Neural crest cell (in vitro differentiated cells): ENCODE results near the gene SAG. TPM values are rescaled to one million over a fixed set of nuclear protein-coding genes. Genes with fewer than 3 reads are reported as not detected.

Source experiments
- DNase-seq: peaks from one replicate; pipeline ENCODE4 v3.0.0; 2021; ENCODE audit warnings: low read depth, mixed read lengths, low spot score
- H3K27ac Mint-ChIP-seq: one replicate; pipeline ENCODE4 v1.8.0; 2021; ENCODE audit warnings: mild to moderate bottlenecking, mixed read lengths; ENCODE audit not compliant: unreplicated experiment
- H3K27me3 Mint-ChIP-seq: 2 replicates; pipeline ENCODE4 v1.8.0; 2021; ENCODE audit warnings: low read depth, mild to moderate bottlenecking, mixed read lengths
- H3K36me3 Mint-ChIP-seq: 2 replicates; pipeline ENCODE4 v1.8.0; 2021; ENCODE audit warnings: low read depth, mild to moderate bottlenecking, mixed read lengths
- H3K4me1 Mint-ChIP-seq: 2 replicates; pipeline ENCODE4 v1.8.0; 2021; ENCODE audit warnings: mixed read lengths
- H3K4me3 Mint-ChIP-seq: one replicate; pipeline ENCODE4 v1.8.0; 2021; ENCODE audit warnings: mild to moderate bottlenecking, mixed read lengths
- H3K9me3 Mint-ChIP-seq: 2 replicates; pipeline ENCODE4 v1.8.0; 2021; ENCODE audit warnings: mixed read lengths
- CTCF ChIP-seq: fragments of 200-600 bp; sonication (generic); conservative IDR thresholded peaks from 2 replicates; pipeline ENCODE4 v1.5.0; 2021; ENCODE audit warnings: antibody characterized with exemption, mild to moderate bottlenecking
- total RNA-seq: library from RNA; stranded (reverse); gene quantifications from 2 replicates; pipeline ENCODE4 v1.2.1, GENCODE V29; 2021

Gene SAG
- total RNA-seq, 1 donor from 2014 or later = not detected

DNA sequence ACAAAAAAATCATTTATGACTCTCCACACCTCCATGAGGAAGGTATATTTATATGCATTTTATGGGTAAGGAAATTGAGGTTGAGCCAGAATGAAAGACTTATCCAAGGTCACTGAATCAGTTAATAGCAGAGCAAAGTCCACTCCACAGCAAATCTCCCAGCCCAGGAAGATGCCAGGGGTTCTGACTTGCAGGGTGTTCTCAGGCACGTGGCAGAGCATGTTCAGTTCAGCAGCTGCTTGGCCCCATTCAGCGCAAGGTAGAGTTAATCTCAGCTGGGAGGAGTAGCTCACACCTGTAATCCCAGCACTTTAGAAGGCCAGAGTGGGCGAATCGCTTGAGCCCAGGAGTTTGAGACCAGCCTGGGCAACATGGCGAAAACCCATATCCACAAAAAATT, 28.9 kb downstream of the SAG start:
- H3K27me3 Mint-ChIP-seq = peaks cover 71% of the 10 kb centered on the region
- no peak overlapping the region for H3K27ac Mint-ChIP-seq
- no peak for TF ChIP-seq CTCF
- no peak for DNase-seq
- no peak overlapping the region for H3K4me3 Mint-ChIP-seq
- no peaks in the 10 kb centered on the region for H3K36me3 Mint-ChIP-seq
- peaks cover 3% of the 10 kb centered on the region for H3K9me3 Mint-ChIP-seq
- no peaks in the 10 kb centered on the region for H3K4me1 Mint-ChIP-seq

GRCh38 chr2:233338046-233338445, 30.4 kb downstream of the SAG start:
- no peak for TF ChIP-seq CTCF
- H3K27me3 Mint-ChIP-seq = peaks cover 62% of the 10 kb centered on the region
- no peak for DNase-seq
- H3K36me3 Mint-ChIP-seq = no peaks in the 10 kb centered on the region
- no peaks in the 10 kb centered on the region for H3K4me1 Mint-ChIP-seq
- H3K4me3 Mint-ChIP-seq = no peak overlapping the region
- no peak overlapping the region for H3K27ac Mint-ChIP-seq
- peaks cover 3% of the 10 kb centered on the region for H3K9me3 Mint-ChIP-seq

GRCh38 chr2:233338812-233339368, 31.3 kb downstream of the SAG start:
- H3K27ac Mint-ChIP-seq = no peak overlapping the region
- H3K9me3 Mint-ChIP-seq = peaks cover 3% of the 10 kb centered on the region
- DNase-seq = no peak
- no peaks in the 10 kb centered on the region for H3K36me3 Mint-ChIP-seq
- H3K4me1 Mint-ChIP-seq = no peaks in the 10 kb centered on the region
- H3K4me3 Mint-ChIP-seq = no peak overlapping the region
- no peak for TF ChIP-seq CTCF
- peaks cover 55% of the 10 kb centered on the region for H3K27me3 Mint-ChIP-seq

DNA sequence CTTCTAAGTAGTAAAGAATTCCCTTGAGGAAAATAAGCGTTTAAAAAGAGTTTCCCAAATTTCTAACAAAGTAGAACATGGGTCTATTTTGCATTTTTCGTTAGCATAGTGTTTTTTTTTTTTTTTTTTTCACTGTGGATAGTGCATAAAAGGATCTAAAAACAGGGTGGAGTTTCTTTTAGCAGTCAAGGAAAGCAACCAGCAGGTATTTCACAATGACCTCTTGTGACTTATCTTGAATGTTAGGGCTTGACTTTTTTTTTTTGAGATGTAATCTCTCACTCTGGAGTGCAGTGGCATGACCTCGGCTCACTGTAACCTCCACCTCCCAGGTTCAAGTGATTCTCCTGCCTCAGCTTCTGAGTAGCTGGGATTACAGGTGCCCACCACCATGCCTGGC, 31.8 kb downstream of the SAG start:
- Mint-ChIP-seq H3K27me3 (peaks cover 50% of the 10 kb centered on the region), H3K4me1 (no peaks in the 10 kb centered on the region), H3K9me3 (peaks cover 3% of the 10 kb centered on the region)

GRCh38 chr2:233341296-233341695, 33.7 kb downstream of the SAG start:
- Mint-ChIP-seq H3K4me3 (no peak overlapping the region), H3K9me3 (peaks cover 3% of the 10 kb centered on the region), H3K27ac (no peak overlapping the region), H3K36me3 (no peaks in the 10 kb centered on the region), H3K4me1 (peaks cover 4% of the 10 kb centered on the region), H3K27me3 (peaks cover 35% of the 10 kb centered on the region)
- no peak for TF ChIP-seq CTCF
- DNase-seq = no peak

More for the DNA sequence above, 31.8 kb downstream of the SAG start:
- Mint-ChIP-seq H3K4me3 (no peak overlapping the region), H3K27ac (no peak overlapping the region), H3K36me3 (no peaks in the 10 kb centered on the region)
- no peak for DNase-seq
- TF ChIP-seq CTCF = no peak

DNA sequence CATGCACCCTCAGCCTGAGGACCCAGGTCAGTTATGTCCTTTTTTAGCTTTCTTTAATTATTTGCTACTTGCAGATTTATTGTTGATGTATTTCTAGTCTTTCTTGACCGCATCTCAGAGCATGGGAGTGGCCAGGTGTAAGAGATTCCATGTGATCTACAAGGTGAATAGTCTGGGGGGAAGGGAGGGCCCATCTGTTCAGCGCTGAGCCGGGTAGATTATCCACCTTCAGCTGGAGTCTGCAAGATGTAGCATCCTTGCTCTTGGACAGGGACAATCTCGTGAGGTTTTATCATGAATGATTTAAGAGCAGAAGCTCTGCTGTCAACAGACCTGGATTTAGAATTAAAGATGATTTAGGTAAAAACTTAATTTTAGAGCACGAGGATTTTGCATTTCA, 34.7 kb downstream of the SAG start:
- no peak overlapping the region for H3K27ac Mint-ChIP-seq
- H3K27me3 Mint-ChIP-seq = peaks cover 31% of the 10 kb centered on the region
- TF ChIP-seq CTCF = no peak
- no peak for DNase-seq
- H3K4me1 Mint-ChIP-seq = peaks cover 4% of the 10 kb centered on the region
- H3K9me3 Mint-ChIP-seq = peaks cover 3% of the 10 kb centered on the region
- no peak overlapping the region for H3K4me3 Mint-ChIP-seq
- H3K36me3 Mint-ChIP-seq = no peaks in the 10 kb centered on the region
